Keratinocyte (primary cell): Measurements from ENCODE around the gene ZFYVE21. TPM values are rescaled to one million over a fixed set of nuclear protein-coding genes. Genes with fewer than 3 reads are reported as not detected.

ENCODE experiments used
- DNase-seq: peaks from one replicate; pipeline ENCODE4 v3.0.0-alpha.2; 2011; ENCODE audit warnings: low read depth, missing footprints, low spot score
- FAIRE-seq: peaks from 2 replicates; lab custom pipeline; 2011; peaks lifted over from hg19 to GRCh38; lab: Jason Lieb, UNC
- H2AFZ ChIP-seq: 2 replicates; pipeline ENCODE4 v1.6.0; 2012; ENCODE audit warnings: low read length, control low read depth, inconsistent platforms; ENCODE audit not compliant: control insufficient read depth
- H3K27ac ChIP-seq: 2 replicates; pipeline ENCODE4 v1.5.1; 2011; ENCODE audit warnings: low read length; ENCODE audit not compliant: control insufficient read depth, insufficient read depth
- H3K27me3 ChIP-seq: 3 replicates; pipeline ENCODE4 v1.6.0; 2011; ENCODE audit warnings: low read length; ENCODE audit not compliant: control insufficient read depth, insufficient read depth; ENCODE audit errors: extremely low read depth
- H3K36me3 ChIP-seq, 2 experiments: 2 replicates in 1 of 2; 3 replicates in 1 of 2; pipeline ENCODE4 v1.5.1; 2011; ENCODE audit warnings: low read length in 2 of 2, mild to moderate bottlenecking in 1 of 2; ENCODE audit not compliant: control insufficient read depth in 2 of 2, insufficient read depth in 2 of 2; ENCODE audit errors: extremely low read depth in 1 of 2
- H3K4me1 ChIP-seq: 3 replicates; pipeline ENCODE4 v1.5.1; 2011; ENCODE audit warnings: low read length; ENCODE audit not compliant: control insufficient read depth, insufficient read depth; ENCODE audit errors: extremely low read depth
- H3K4me2 ChIP-seq: 3 replicates; pipeline ENCODE4 v1.6.0; 2011; ENCODE audit warnings: low read depth, low read length; ENCODE audit not compliant: control insufficient read depth, insufficient read depth; ENCODE audit errors: extremely low read depth
- H3K4me3 ChIP-seq, 3 experiments: fragments of 200-600 bp in 1 of 3; sonication (generic) in 1 of 3; 2 replicates in 2 of 3; 3 replicates in 1 of 3; pipeline ENCODE4 v1.5.1; 2011 to 2016; ENCODE audit warnings: low read length in 3 of 3, mild to moderate bottlenecking in 3 of 3, control low read depth in 2 of 3, inconsistent platforms in 1 of 3, low read depth in 1 of 3, mixed read lengths in 1 of 3, mixed run types in 1 of 3, moderate library complexity in 1 of 3; ENCODE audit not compliant: control insufficient read depth in 2 of 3, insufficient read depth in 2 of 3; ENCODE audit errors: extremely low read depth in 1 of 3
- H3K79me2 ChIP-seq: 2 replicates; pipeline ENCODE4 v1.6.0; 2012; ENCODE audit warnings: low read length; ENCODE audit not compliant: control insufficient read depth, insufficient read depth
- H3K9ac ChIP-seq: 3 replicates; pipeline ENCODE4 v1.6.0; 2011; ENCODE audit warnings: low read length; ENCODE audit not compliant: control insufficient read depth, insufficient read depth; ENCODE audit errors: extremely low read depth
- H3K9me1 ChIP-seq: 3 replicates; pipeline ENCODE4 v1.6.0; 2011; ENCODE audit warnings: low read length; ENCODE audit not compliant: control insufficient read depth, insufficient read depth; ENCODE audit errors: extremely low read depth
- H3K9me3 ChIP-seq: 2 replicates; pipeline ENCODE4 v1.5.1; 2012; ENCODE audit warnings: low read depth, low read length; ENCODE audit not compliant: control insufficient read depth
- H4K20me1 ChIP-seq: 3 replicates; pipeline ENCODE4 v1.6.0; 2011; ENCODE audit warnings: low read length; ENCODE audit not compliant: control insufficient read depth, insufficient read depth; ENCODE audit errors: extremely low read depth
- CTCF ChIP-seq, 3 experiments: IDR thresholded peaks in 1 of 3; conservative IDR thresholded peaks in 1 of 3; optimal IDR thresholded peaks in 1 of 3; 2 replicates in 2 of 3; 3 replicates in 1 of 3; pipeline versions ENCODE3 to v1.5.1; 2011; ENCODE audit warnings: low read length in 3 of 3, mild to moderate bottlenecking in 3 of 3, moderate library complexity in 2 of 3, control low read depth in 1 of 3, inconsistent platforms in 1 of 3; ENCODE audit not compliant: insufficient read depth in 2 of 3; ENCODE audit errors: extremely low read depth in 1 of 3
- EZH2 ChIP-seq: IDR thresholded peaks from one replicate; pipeline ENCODE4 v1.6.1; 2012; ENCODE audit warnings: inconsistent platforms, mild to moderate bottlenecking, low read length, moderate library complexity
- dilution Hi-C: fragments of 300-500 bp; cut with MboI; formaldehyde crosslinking; loops from one replicate; pipeline ENCODE4 v1.7.0; 2020; ENCODE audit warnings: low sequenced_read_pairs; ENCODE audit not compliant: extremely low pct_ligation_motif_present
- polyA plus RNA-seq, 5 experiments: library from polyadenylated mRNA; depleted of rRNA in 3 of 5; stranded (reverse) in 3 of 5; stranded (forward) in 1 of 5; unstranded in 1 of 5; fragments of >200 nt; gene quantifications; 1 replicate in 1 of 5; 2 replicates in 3 of 5; 3 replicates in 1 of 5; pipeline versions ENCODE4 v1.2.1 to v1.2.3, GENCODE V29; 2011 to 2012; ENCODE audit warnings: missing spikeins in 2 of 5, low read depth in 1 of 5, low replicate concordance in 1 of 5

Gene ZFYVE21
- polyA plus RNA-seq, 1 donor (not counting 4 experiments of a cell fraction or from before 2014, with no cell fraction given): 116 TPM

GRCh38 chr14:103762036-103762435 is 46.4 kb downstream of the ZFYVE21 start:
- TF ChIP-seq EZH2 (no peak), CTCF (optimal IDR thresholded peaks at IDR 0.05 in 1 of 3, IDR thresholded peaks at IDR 0.05 in 1 of 3, conservative IDR thresholded peaks at IDR 0.05 in 1 of 3; ENCODE audit: extremely low read depth in 1 of 3, insufficient read depth in 2 of 3, low read length in 3 of 3) (no peak)
- dilution Hi-C loops: no loop called here
- no peak overlapping the region for H3K4me3 ChIP-seq
- no peak overlapping the region for H3K9ac ChIP-seq
- H3K36me3 ChIP-seq: peaks cover 0 to 2% of the 10 kb centered on the region in 2 experiments
- H3K4me1 ChIP-seq: no peaks in the 10 kb centered on the region
- H3K27me3 ChIP-seq: no peaks in the 10 kb centered on the region
- H3K9me3 ChIP-seq: no peaks in the 10 kb centered on the region
- H2AFZ ChIP-seq: no peak overlapping the region
- H4K20me1 ChIP-seq: no peaks in the 10 kb centered on the region
- FAIRE-seq (no peak), DNase-seq (no peak)
- H3K27ac ChIP-seq: no peak overlapping the region
- no peaks in the 10 kb centered on the region for H3K79me2 ChIP-seq
- no peaks in the 10 kb centered on the region for H3K9me1 ChIP-seq
- H3K4me2 ChIP-seq: no peak overlapping the region

- H3K4me2 ChIP-seq: no peak overlapping the region
- H3K9ac ChIP-seq: no peak overlapping the region
- peaks cover 0 to 2% of the 10 kb centered on the region in 2 experiments for H3K36me3 ChIP-seq
- no peaks in the 10 kb centered on the region for H3K9me3 ChIP-seq
- no peak overlapping the region for H3K27ac ChIP-seq
- no peaks in the 10 kb centered on the region for H4K20me1 ChIP-seq
- FAIRE-seq (no peak), DNase-seq (no peak)
- no peak for TF ChIP-seq EZH2
- H3K79me2 ChIP-seq: no peaks in the 10 kb centered on the region
- H3K9me1 ChIP-seq: no peaks in the 10 kb centered on the region
- no peaks in the 10 kb centered on the region for H3K27me3 ChIP-seq
- no peak overlapping the region for H2AFZ ChIP-seq
- H3K4me1 ChIP-seq: no peaks in the 10 kb centered on the region
- no peak overlapping the region for H3K4me3 ChIP-seq
- dilution Hi-C loops: no loop called here
These were observed 46.9 kb downstream of the ZFYVE21 start for GRCh38 chr14:103762541-103762940.
